ENCODE measurements around the gene POR. TPM values are rescaled to one million over a fixed set of nuclear protein-coding genes. Genes with fewer than 3 reads are reported as not detected.

Gene POR
- total and polyA plus RNA-seq, 2 of the 13 experiments (the other 11 are each of a cell fraction or from before 2014, with no cell fraction given) = 145 to 266 TPM

- ATAC-seq = no peak
- H3K4me1 ChIP-seq (ENCODE audit: insufficient read depth, low read length) = peaks cover 38% of the 10 kb centered on the region
- H3K27ac ChIP-seq (ENCODE audit: extremely low read length, insufficient read depth, low read length) = no peak overlapping the region
- H3K9me3 ChIP-seq (ENCODE audit: low read length) = no peaks in the 10 kb centered on the region
- WGBS (ENCODE audit: low lambda C conversion rate) = 96% methylated on average over 4 of the region's 4 CpGs
- DNase-seq (ENCODE audit: low spot score) = no peak
- POLR2A ChIA-PET = no interaction called here
- H3K4me3 ChIP-seq (replicated peaks in 1 of 3; ENCODE audit: insufficient read depth in 1 of 3, low read depth in 2 of 3, low read length in 3 of 3) = peak overlapping the region; percentile 7 to 96 (median 80); a peak in 1 of 6 replicates
- H3K4me2 ChIP-seq (ENCODE audit: low read depth, low read length) = peak overlapping the region; percentile 96
- H4K20me1 ChIP-seq (ENCODE audit: insufficient read depth, low read length) = no peaks in the 10 kb centered on the region
- in situ Hi-C loops (cut with HindIII; ENCODE audit: extremely low pct_ligation_motif_present, low pct_unique_long_range_greater_than_20kb) (no loop called here), intact Hi-C loops (cut with micrococcal nuclease; ENCODE audit: unreplicated experiment) (no loop called here)
- CTCF ChIA-PET (ENCODE audit: low intra/inter-chr PET ratio, low total read pairs) = no interaction called here
- H2AFZ ChIP-seq (ENCODE audit: low read length) = no peak overlapping the region
- peaks cover 17% of the 10 kb centered on the region for H3K79me2 ChIP-seq (ENCODE audit: insufficient read depth, low read length)
- no TSS peak for BruUV-seq (replicated peaks)
- H3K36me3 ChIP-seq (replicated peaks in 1 of 2; ENCODE audit: control insufficient read depth in 1 of 2, insufficient read depth in 2 of 2, low read length in 2 of 2) = peaks cover 3 to 32% of the 10 kb centered on the region in 2 experiments; a peak in 3 of 5 replicates
- no peak for FAIRE-seq
- TF ChIP-seq PAX8 (CRISPR knock-in tag; IDR thresholded peaks at IDR 0.05; ENCODE audit: borderline replicate concordance) (no peak), SP1 (IDR thresholded peaks at IDR 0.05) (no peak), SP1 (CRISPR knock-in tag; IDR thresholded peaks at IDR 0.05) (no peak), ARID2 (CRISPR knock-in tag; IDR thresholded peaks at IDR 0.05; ENCODE audit: borderline replicate concordance) (no peak), ZKSCAN1 (IDR thresholded peaks at IDR 0.05; ENCODE audit: low read length) (no peak), DPF2 (CRISPR knock-in tag; IDR thresholded peaks at IDR 0.05; ENCODE audit: borderline replicate concordance, low read depth) (no peak), ZNF329 (CRISPR knock-in tag; IDR thresholded peaks at IDR 0.05; ENCODE audit: low read depth) (no peak), KAT8 (CRISPR knock-in tag; IDR thresholded peaks at IDR 0.05) (no peak), CHCHD3 (CRISPR knock-in tag; IDR thresholded peaks at IDR 0.05) (no peak), PLSCR1 (CRISPR knock-in tag; IDR thresholded peaks at IDR 0.05; ENCODE audit: borderline replicate concordance) (no peak), NR2F2 (IDR thresholded peaks at IDR 0.05; ENCODE audit: borderline replicate concordance, low read depth) (no peak), PTBP1 (IDR thresholded peaks at IDR 0.05; ENCODE audit: low read depth, low read length, poor library complexity, severe bottlenecking) (no peak), RARG (CRISPR knock-in tag; IDR thresholded peaks at IDR 0.05; ENCODE audit: low read depth) (no peak), ZNF629 (CRISPR knock-in tag; conservative IDR thresholded peaks at IDR 0.05) (no peak)
- TF ChIP-seq, protein P1, sequence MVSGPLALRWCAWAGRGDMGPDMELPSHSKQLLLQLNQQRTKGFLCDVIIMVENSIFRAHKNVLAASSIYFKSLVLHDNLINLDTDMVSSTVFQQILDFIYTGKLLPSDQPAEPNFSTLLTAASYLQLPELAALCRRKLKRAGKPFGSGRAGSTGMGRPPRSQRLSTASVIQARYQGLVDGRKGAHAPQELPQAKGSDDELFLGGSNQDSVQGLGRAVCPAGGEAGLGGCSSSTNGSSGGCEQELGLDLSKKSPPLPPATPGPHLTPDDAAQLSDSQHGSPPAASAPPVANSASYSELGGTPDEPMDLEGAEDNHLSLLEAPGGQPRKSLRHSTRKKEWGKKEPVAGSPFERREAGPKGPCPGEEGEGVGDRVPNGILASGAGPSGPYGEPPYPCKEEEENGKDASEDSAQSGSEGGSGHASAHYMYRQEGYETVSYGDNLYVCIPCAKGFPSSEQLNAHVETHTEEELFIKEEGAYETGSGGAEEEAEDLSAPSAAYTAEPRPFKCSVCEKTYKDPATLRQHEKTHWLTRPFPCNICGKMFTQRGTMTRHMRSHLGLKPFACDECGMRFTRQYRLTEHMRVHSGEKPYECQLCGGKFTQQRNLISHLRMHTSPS (CRISPR knock-in tag; IDR thresholded peaks at IDR 0.05; ENCODE audit: low read depth) = no peak
- H3K27me3 ChIP-seq (ENCODE audit: control insufficient read depth in 1 of 2, insufficient read depth in 2 of 2, low read length in 2 of 2) = no peaks in the 10 kb centered on the region; a peak in 1 of 5 replicates
- no peak overlapping the region; the same call in 1 of the 2 replicates for H3K9ac ChIP-seq (ENCODE audit: insufficient read depth, low read depth, low read length)
These were observed 34.7 kb upstream of the POR start for GRCh38 chr7:75880242-75880641.
